ENCODE results near the gene PRDM15. TPM values are rescaled to one million over a fixed set of nuclear protein-coding genes. Genes with fewer than 3 reads are reported as not detected.

The PRDM15 gene
- total RNA-seq, 1 donor from 2014 or later: 16.2 TPM

DNA sequence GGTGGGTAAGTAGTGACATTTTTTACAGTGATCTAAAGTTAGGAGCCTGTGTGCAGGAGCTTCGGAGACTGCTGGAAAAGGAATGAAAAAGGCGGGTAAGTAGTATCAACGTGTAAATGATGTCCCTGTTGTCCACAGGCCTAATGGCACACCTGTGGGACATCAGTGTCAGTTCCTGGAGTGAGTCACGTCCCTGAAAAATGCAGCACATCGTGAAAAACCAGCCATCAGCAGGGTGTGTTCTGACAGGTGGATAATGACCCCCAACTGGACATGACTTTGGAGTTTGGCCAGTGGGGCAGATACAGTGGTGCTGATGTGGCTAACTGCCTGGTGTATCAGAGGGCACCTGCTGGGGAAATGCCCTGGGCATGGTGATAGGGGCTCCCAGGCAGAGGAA is 12.0 kb upstream of the PRDM15 start:
- no peak overlapping the region for H3K4me3 Mint-ChIP-seq (ENCODE audit: low read depth)
- no peaks in the 10 kb centered on the region for H3K9me3 Mint-ChIP-seq (ENCODE audit: low read depth)
- H3K36me3 Mint-ChIP-seq (ENCODE audit: insufficient read depth): peaks cover 8% of the 10 kb centered on the region
- no peak overlapping the region for H3K27ac Mint-ChIP-seq
- H3K4me1 Mint-ChIP-seq (ENCODE audit: low read depth): peaks cover 10% of the 10 kb centered on the region
- no peaks in the 10 kb centered on the region for H3K27me3 Mint-ChIP-seq
- DNase-seq (ENCODE audit: low spot score, unreplicated experiment): no peak
- TF ChIP-seq, protein P1, sequence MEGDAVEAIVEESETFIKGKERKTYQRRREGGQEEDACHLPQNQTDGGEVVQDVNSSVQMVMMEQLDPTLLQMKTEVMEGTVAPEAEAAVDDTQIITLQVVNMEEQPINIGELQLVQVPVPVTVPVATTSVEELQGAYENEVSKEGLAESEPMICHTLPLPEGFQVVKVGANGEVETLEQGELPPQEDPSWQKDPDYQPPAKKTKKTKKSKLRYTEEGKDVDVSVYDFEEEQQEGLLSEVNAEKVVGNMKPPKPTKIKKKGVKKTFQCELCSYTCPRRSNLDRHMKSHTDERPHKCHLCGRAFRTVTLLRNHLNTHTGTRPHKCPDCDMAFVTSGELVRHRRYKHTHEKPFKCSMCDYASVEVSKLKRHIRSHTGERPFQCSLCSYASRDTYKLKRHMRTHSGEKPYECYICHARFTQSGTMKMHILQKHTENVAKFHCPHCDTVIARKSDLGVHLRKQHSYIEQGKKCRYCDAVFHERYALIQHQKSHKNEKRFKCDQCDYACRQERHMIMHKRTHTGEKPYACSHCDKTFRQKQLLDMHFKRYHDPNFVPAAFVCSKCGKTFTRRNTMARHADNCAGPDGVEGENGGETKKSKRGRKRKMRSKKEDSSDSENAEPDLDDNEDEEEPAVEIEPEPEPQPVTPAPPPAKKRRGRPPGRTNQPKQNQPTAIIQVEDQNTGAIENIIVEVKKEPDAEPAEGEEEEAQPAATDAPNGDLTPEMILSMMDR (IDR thresholded peaks at IDR 0.05; ENCODE audit: unreplicated experiment): no peak

DNA sequence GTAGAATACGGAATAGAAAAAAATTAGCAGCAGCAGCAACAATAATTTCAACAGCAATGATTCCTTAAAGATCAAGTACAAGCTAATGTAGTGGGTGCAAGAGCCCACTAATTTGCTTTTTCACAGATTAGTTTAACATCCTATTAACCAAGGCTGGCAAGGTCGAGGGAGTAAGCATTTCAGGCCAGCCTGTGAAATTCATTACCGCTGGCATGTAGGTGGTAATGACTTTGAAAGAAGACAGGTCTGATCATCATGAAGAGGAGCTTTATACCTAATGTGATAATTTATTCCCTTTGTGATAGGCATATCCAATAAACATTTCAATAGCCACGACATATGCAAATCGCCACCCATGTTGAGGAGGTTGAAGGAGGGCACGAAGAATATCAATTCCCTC is 11.2 kb upstream of the PRDM15 start:
- DNase-seq (ENCODE audit: low spot score, unreplicated experiment): no peak
- H3K4me1 Mint-ChIP-seq (ENCODE audit: low read depth): peaks cover 12% of the 10 kb centered on the region
- H3K4me3 Mint-ChIP-seq (ENCODE audit: low read depth): no peak overlapping the region
- H3K27ac Mint-ChIP-seq: no peak overlapping the region
- H3K36me3 Mint-ChIP-seq (ENCODE audit: insufficient read depth): peaks cover 3% of the 10 kb centered on the region
- no peaks in the 10 kb centered on the region for H3K27me3 Mint-ChIP-seq
- H3K9me3 Mint-ChIP-seq (ENCODE audit: low read depth): no peaks in the 10 kb centered on the region
- TF ChIP-seq, protein P1 (IDR thresholded peaks at IDR 0.05; ENCODE audit: unreplicated experiment): no peak

- Mint-ChIP-seq H3K4me3 (ENCODE audit: low read depth) (no peak overlapping the region), H3K27ac (no peak overlapping the region), H3K4me1 (ENCODE audit: low read depth) (peaks cover 11% of the 10 kb centered on the region), H3K27me3 (no peaks in the 10 kb centered on the region), H3K9me3 (ENCODE audit: low read depth) (no peaks in the 10 kb centered on the region), H3K36me3 (ENCODE audit: insufficient read depth) (peaks cover 3% of the 10 kb centered on the region)
- TF ChIP-seq, protein P1 (IDR thresholded peaks at IDR 0.05; ENCODE audit: unreplicated experiment): no peak
- DNase-seq (ENCODE audit: low spot score, unreplicated experiment): no peak
Observed at GRCh38 chr21:41888749-41889376, 9.7 kb upstream of the PRDM15 start.

GRCh38 chr21:41887667-41888066 is 8.5 kb upstream of the PRDM15 start:
- no peaks in the 10 kb centered on the region for H3K9me3 Mint-ChIP-seq (ENCODE audit: low read depth)
- H3K27ac Mint-ChIP-seq: no peak overlapping the region
- no peaks in the 10 kb centered on the region for H3K27me3 Mint-ChIP-seq
- no peak overlapping the region for H3K4me3 Mint-ChIP-seq (ENCODE audit: low read depth)
- TF ChIP-seq, protein P1 (IDR thresholded peaks at IDR 0.05; ENCODE audit: unreplicated experiment): no peak
- peaks cover 11% of the 10 kb centered on the region for H3K4me1 Mint-ChIP-seq (ENCODE audit: low read depth)
- no peak for DNase-seq (ENCODE audit: low spot score, unreplicated experiment)
- H3K36me3 Mint-ChIP-seq (ENCODE audit: insufficient read depth): peaks cover 3% of the 10 kb centered on the region

GRCh38 chr21:41886328-41886727 is 7.2 kb upstream of the PRDM15 start:
- no peak for DNase-seq (ENCODE audit: low spot score, unreplicated experiment)
- Mint-ChIP-seq H3K27ac (no peak overlapping the region), H3K4me1 (ENCODE audit: low read depth) (peaks cover 11% of the 10 kb centered on the region), H3K4me3 (ENCODE audit: low read depth) (no peak overlapping the region), H3K27me3 (no peaks in the 10 kb centered on the region), H3K36me3 (ENCODE audit: insufficient read depth) (peaks cover 3% of the 10 kb centered on the region), H3K9me3 (ENCODE audit: low read depth) (no peaks in the 10 kb centered on the region)
- TF ChIP-seq, protein P1 (IDR thresholded peaks at IDR 0.05; ENCODE audit: unreplicated experiment): no peak

Data from progenitor cell of endocrine pancreas (in vitro differentiated cells).